Measurements from ENCODE around the gene FAM83E. TPM values are rescaled to one million over a fixed set of nuclear protein-coding genes. Genes with fewer than 3 reads are reported as not detected.

FAM83E gene
- total RNA-seq, 1 experiment from 2014 or later, result 12.3 TPM

- Histone ChIP-seq H3K79me2 (ENCODE audit: low read depth) (peaks cover 11% of the 10 kb centered on the region), H3K4me2 (peak overlapping the region; percentile 83), H3K4me3 (peak overlapping the region; percentile 74), H3K27ac (peak overlapping the region; percentile 85), H3K9me3 (ENCODE audit: insufficient read depth, low read depth) (no peaks in the 10 kb centered on the region), H2AFZ (peak overlapping the region; percentile 46; the same call in 1 of the 2 replicates), H3K27me3 (ENCODE audit: insufficient read depth, low read depth) (no peaks in the 10 kb centered on the region), H3F3A (ENCODE audit: insufficient read depth, low read depth) (peaks cover 56% of the 10 kb centered on the region), H3K9me2 (ENCODE audit: insufficient read depth) (no peaks in the 10 kb centered on the region), H3K36me3 (ENCODE audit: low read depth) (no peaks in the 10 kb centered on the region; the same call in 1 of the 2 replicates), H3K4me1 (replicated peaks; ENCODE audit: insufficient read depth) (peaks cover 31% of the 10 kb centered on the region), H4K20me1 (ENCODE audit: insufficient read depth) (no peaks in the 10 kb centered on the region)
- CTCF ChIA-PET, result no interaction called here
- POLR2A ChIA-PET (ENCODE audit: unreplicated experiment), result interaction anchor here (0.6 kb wide), 1 partner anchor 1596 kb away, joined by 3 read pairs; no protein-coding TSS in a partner anchor
- peak; percentile 87 to 97 for DNase-seq
- no peak for TF ChIP-seq CTCF (conservative IDR thresholded peaks at IDR 0.05)
- no peak for TF ChIP-seq EZH2 (IDR thresholded peaks at IDR 0.05; ENCODE audit: low read depth)
- TSS peak; percentile 84 for BruUV-seq (replicated peaks)
- intact Hi-C loops (cut with micrococcal nuclease; ENCODE audit: unreplicated experiment), result loop anchor here (5.0 kb wide), 2 partner anchors 103 to 132 kb away; no protein-coding TSS in a partner anchor
Observed at GRCh38 chr19:48634424-48635262, 19.8 kb upstream of the FAM83E start.

- CTCF ChIA-PET, result no interaction called here
- no peaks in the 10 kb centered on the region for H3K27me3 ChIP-seq (ENCODE audit: insufficient read depth, low read depth)
- intact Hi-C loops (cut with micrococcal nuclease; ENCODE audit: unreplicated experiment), result no loop called here
Observed at GRCh38 chr19:48634036-48634342, 19.1 kb upstream of the FAM83E start.

More at GRCh38 chr19:48634036-48634342, 19.1 kb upstream of the FAM83E start:
- H3K4me1 ChIP-seq (replicated peaks; ENCODE audit: insufficient read depth), result peaks cover 27% of the 10 kb centered on the region
- TF ChIP-seq CTCF (conservative IDR thresholded peaks at IDR 0.05) (no peak), EZH2 (IDR thresholded peaks at IDR 0.05; ENCODE audit: low read depth) (no peak)
- no peaks in the 10 kb centered on the region for H3K9me3 ChIP-seq (ENCODE audit: insufficient read depth, low read depth)
- peak overlapping the region; percentile 83 for H3K4me2 ChIP-seq
- no peaks in the 10 kb centered on the region for H4K20me1 ChIP-seq (ENCODE audit: insufficient read depth)
- peaks cover 11% of the 10 kb centered on the region for H3K79me2 ChIP-seq (ENCODE audit: low read depth)
- no peak overlapping the region for H2AFZ ChIP-seq
- H3K27ac ChIP-seq, result no peak overlapping the region
- POLR2A ChIA-PET (ENCODE audit: unreplicated experiment), result interaction anchor here (0.5 to 0.6 kb wide), 2 partner anchors 137 to 1596 kb away, joined by 3 read pairs; no protein-coding TSS in a partner anchor
- no peaks in the 10 kb centered on the region for H3K9me2 ChIP-seq (ENCODE audit: insufficient read depth)
- DNase-seq, result no peak
- peak overlapping the region; percentile 74; the same call in 1 of the 2 replicates for H3K4me3 ChIP-seq
- H3F3A ChIP-seq (ENCODE audit: insufficient read depth, low read depth), result peaks cover 60% of the 10 kb centered on the region
- no peaks in the 10 kb centered on the region; the same call in 1 of the 2 replicates for H3K36me3 ChIP-seq (ENCODE audit: low read depth)
- BruUV-seq (replicated peaks), result no TSS peak

All from PC-9 (cell line).